ENCODE data around the gene NUAK1.

Gene NUAK1

GRCh38 chr12:106081606-106082005 is 57.1 kb downstream of the NUAK1 start:
- no peak overlapping the region for H3K4me2 ChIP-seq (ENCODE audit: low read depth, low read length, poor library complexity, severe bottlenecking)
- H3K27me3 ChIP-seq (ENCODE audit: low read length): no peaks in the 10 kb centered on the region
- no peaks in the 10 kb centered on the region for H4K20me1 ChIP-seq (ENCODE audit: low read depth, low read length)
- no peak overlapping the region for H3K9ac ChIP-seq (ENCODE audit: low read length)
- no peak for TF ChIP-seq CTCF (IDR thresholded peaks at IDR 0.05; ENCODE audit: insufficient read depth, low read length, poor library complexity, severe bottlenecking)
- TF ChIP-seq EZH2phosphoT487 (conservative IDR thresholded peaks at IDR 0.05; ENCODE audit: low read length): no peak
- H3K9me3 ChIP-seq (ENCODE audit: insufficient read depth, low read length): no peaks in the 10 kb centered on the region
- H3K4me3 ChIP-seq (ENCODE audit: insufficient read depth, low read length, poor library complexity, severe bottlenecking): no peak overlapping the region
- no peaks in the 10 kb centered on the region for H3F3A ChIP-seq (ENCODE audit: insufficient read depth)
- H3K36me3 ChIP-seq (ENCODE audit: low read length): no peaks in the 10 kb centered on the region
- no peaks in the 10 kb centered on the region for H3K79me2 ChIP-seq (ENCODE audit: insufficient read depth, low read length)
- H3K9me2 ChIP-seq (replicated peaks; ENCODE audit: insufficient read depth, low read length): no peaks in the 10 kb centered on the region
- no peak overlapping the region for H2AFZ ChIP-seq (ENCODE audit: low read depth, low read length, severe bottlenecking)
- no peak overlapping the region for H3K27ac ChIP-seq (ENCODE audit: low read depth, low read length)

GRCh38 chr12:106080791-106081170 is 58.0 kb downstream of the NUAK1 start:
- Histone ChIP-seq H3K4me3 (ENCODE audit: insufficient read depth, low read length, poor library complexity, severe bottlenecking) (no peak overlapping the region), H3K36me3 (ENCODE audit: low read length) (no peaks in the 10 kb centered on the region), H3K27ac (ENCODE audit: low read depth, low read length) (no peak overlapping the region), H3K9me2 (replicated peaks; ENCODE audit: insufficient read depth, low read length) (no peaks in the 10 kb centered on the region), H3K79me2 (ENCODE audit: insufficient read depth, low read length) (no peaks in the 10 kb centered on the region), H3K4me2 (ENCODE audit: low read depth, low read length, poor library complexity, severe bottlenecking) (no peak overlapping the region), H3K27me3 (ENCODE audit: low read length) (no peaks in the 10 kb centered on the region), H2AFZ (ENCODE audit: low read depth, low read length, severe bottlenecking) (no peak overlapping the region), H3K9me3 (ENCODE audit: insufficient read depth, low read length) (no peaks in the 10 kb centered on the region), H4K20me1 (ENCODE audit: low read depth, low read length) (no peaks in the 10 kb centered on the region), H3F3A (ENCODE audit: insufficient read depth) (no peaks in the 10 kb centered on the region), H3K9ac (ENCODE audit: low read length) (no peak overlapping the region)
- TF ChIP-seq CTCF (IDR thresholded peaks at IDR 0.05; ENCODE audit: insufficient read depth, low read length, poor library complexity, severe bottlenecking) (no peak), EZH2phosphoT487 (conservative IDR thresholded peaks at IDR 0.05; ENCODE audit: low read length) (no peak)

GRCh38 chr12:106080041-106080790 is 58.5 kb downstream of the NUAK1 start:
- Histone ChIP-seq H3K9me2 (replicated peaks; ENCODE audit: insufficient read depth, low read length) (no peaks in the 10 kb centered on the region), H3K27me3 (ENCODE audit: low read length) (no peaks in the 10 kb centered on the region), H3K4me3 (ENCODE audit: insufficient read depth, low read length, poor library complexity, severe bottlenecking) (no peak overlapping the region), H3K9me3 (ENCODE audit: insufficient read depth, low read length) (no peaks in the 10 kb centered on the region), H4K20me1 (ENCODE audit: low read depth, low read length) (no peaks in the 10 kb centered on the region), H3K79me2 (ENCODE audit: insufficient read depth, low read length) (no peaks in the 10 kb centered on the region), H3K27ac (ENCODE audit: low read depth, low read length) (no peak overlapping the region), H3K4me2 (ENCODE audit: low read depth, low read length, poor library complexity, severe bottlenecking) (no peak overlapping the region), H3F3A (ENCODE audit: insufficient read depth) (no peaks in the 10 kb centered on the region), H2AFZ (ENCODE audit: low read depth, low read length, severe bottlenecking) (no peak overlapping the region), H3K36me3 (ENCODE audit: low read length) (no peaks in the 10 kb centered on the region), H3K9ac (ENCODE audit: low read length) (no peak overlapping the region)
- TF ChIP-seq CTCF (IDR thresholded peaks at IDR 0.05; ENCODE audit: insufficient read depth, low read length, poor library complexity, severe bottlenecking): no peak
- no peak for TF ChIP-seq EZH2phosphoT487 (conservative IDR thresholded peaks at IDR 0.05; ENCODE audit: low read length)

All from SU-DHL-6 (cell line).